HepG2 (cell line): ENCODE data around the gene MAGI1. TPM values are rescaled to one million over a fixed set of nuclear protein-coding genes. Genes with fewer than 3 reads are reported as not detected.

Experiments
- ATAC-seq: fragments of 200-7000 bp; cut with Tn5 transposase; 3 replicates; pipeline ENCODE4 v1.9.1; 2020; ENCODE audit warnings: mild to moderate bottlenecking, moderate library complexity
- BruUV-seq: library from RNA; stranded (reverse); fragments of 400-500 nt; replicated peaks from 2 replicates; lab custom pipeline; 2021; lab: Mats Ljungman, UMichigan
- CTCF ChIA-PET: fragments of 300-600 bp; formaldehyde crosslinking; extraction: SDS; loops from one replicate; lab custom pipeline; 2021; ENCODE audit warnings: low total read pairs, inconsistent platforms, low intra/inter-chr PET ratio; lab: Yijun Ruan, JAX
- POLR2A ChIA-PET: fragments of 350-600 bp; sonication (Branson Sonifier 250); formaldehyde crosslinking; loops from one replicate; lab custom pipeline; 2020; ENCODE audit warnings: antibody characterized with exemption, inconsistent platforms; lab: Yijun Ruan, JAX
- DNase-seq: peaks from one replicate; pipeline ENCODE4 v3.0.0-alpha.2; 2015; ENCODE audit warnings: low spot score
- FAIRE-seq: peaks from 3 replicates; lab custom pipeline; 2011; peaks lifted over from hg19 to GRCh38; lab: Jason Lieb, UNC
- H2AFZ ChIP-seq: one replicate; pipeline ENCODE4 v1.6.1; 2011; ENCODE audit warnings: low read length, inconsistent platforms
- H3K27ac ChIP-seq: fragments of 300-600 bp; 3 replicates; pipeline ENCODE4 v1.8.0; 2011; ENCODE audit warnings: mixed run types, mild to moderate bottlenecking, mixed read lengths, low read length, inconsistent platforms; ENCODE audit not compliant: insufficient read depth; ENCODE audit errors: extremely low read length
- H3K27me3 ChIP-seq, 2 experiments: fragments of 200-600 bp in 1 of 2; 2 replicates in 1 of 2; 3 replicates in 1 of 2; pipeline versions ENCODE4 v1.6.0 to v1.8.0; 2011; ENCODE audit warnings: low read length in 2 of 2, mild to moderate bottlenecking in 2 of 2, moderate library complexity in 2 of 2, inconsistent platforms in 1 of 2; ENCODE audit not compliant: insufficient read depth in 2 of 2, control insufficient read depth in 1 of 2
- H3K36me3 ChIP-seq, 2 experiments: fragments of 200-600 bp in 1 of 2; replicated peaks in 1 of 2; 2 replicates in 1 of 2; 3 replicates in 1 of 2; pipeline versions ENCODE4 v1.5.1 to v1.8.0; 2011; ENCODE audit warnings: low read length in 2 of 2, inconsistent platforms in 1 of 2; ENCODE audit not compliant: insufficient read depth in 2 of 2, control insufficient read depth in 1 of 2
- H3K4me1 ChIP-seq: 2 replicates; pipeline ENCODE4 v1.5.1; 2012; ENCODE audit warnings: low read length, inconsistent platforms; ENCODE audit not compliant: insufficient read depth
- H3K4me2 ChIP-seq: 2 replicates; pipeline ENCODE4 v1.6.0; 2011; ENCODE audit warnings: low read depth, low read length, inconsistent platforms
- H3K4me3 ChIP-seq, 3 experiments: fragments of 200-600 bp in 1 of 3; sonication (generic), shearing (Covaris generic) in 1 of 3; replicated peaks in 1 of 3; 2 replicates each; pipeline ENCODE4 v1.5.1; 2011 to 2016; ENCODE audit warnings: low read length in 3 of 3, inconsistent platforms in 2 of 3, low read depth in 2 of 3, mild to moderate bottlenecking in 2 of 3, control low read depth in 1 of 3, mixed read lengths in 1 of 3; ENCODE audit not compliant: insufficient read depth in 1 of 3
- H3K79me2 ChIP-seq: one replicate; pipeline ENCODE4 v1.6.1; 2011; ENCODE audit warnings: low read length, inconsistent platforms; ENCODE audit not compliant: insufficient read depth
- H3K9ac ChIP-seq: 2 replicates; pipeline ENCODE4 v1.6.0; 2011; ENCODE audit warnings: mild to moderate bottlenecking, low read depth, low read length, inconsistent platforms; ENCODE audit not compliant: insufficient read depth
- H3K9me3 ChIP-seq: 2 replicates; pipeline ENCODE4 v1.5.1; 2012; ENCODE audit warnings: mild to moderate bottlenecking, low read length
- H4K20me1 ChIP-seq: 2 replicates; pipeline ENCODE4 v1.6.0; 2011; ENCODE audit warnings: inconsistent platforms, mild to moderate bottlenecking, low read length, moderate library complexity; ENCODE audit not compliant: insufficient read depth
- GABPB1 ChIP-seq: IDR thresholded peaks from 2 replicates; pipeline ENCODE4 v1.6.1; 2016; ENCODE audit warnings: mild to moderate bottlenecking, missing genetic modification reagents, moderate library complexity, missing compliant biosample characterization
- MIER2 ChIP-seq: IDR thresholded peaks from 2 replicates; pipeline ENCODE4 v1.6.1; 2016; ENCODE audit warnings: missing biosample characterization, missing genetic modification reagents
- TAF15 ChIP-seq: fragments of 200-400 bp; formaldehyde crosslinking; IDR thresholded peaks from one replicate; pipeline ENCODE4 v1.6.1; 2018; ENCODE audit warnings: mild to moderate bottlenecking, low read depth, low read length; ENCODE audit not compliant: poor library complexity, severe bottlenecking
- TERF1 ChIP-seq: sonication (generic); formaldehyde crosslinking; IDR thresholded peaks from 2 replicates; pipeline ENCODE4 v1.8.0; 2022; ENCODE audit warnings: mild to moderate bottlenecking, missing genetic modification reagents, moderate library complexity
- ZBTB40 ChIP-seq, 2 experiments: fragments of 450-650 bp in 1 of 2; sonication (generic) in 1 of 2; formaldehyde crosslinking in 1 of 2; IDR thresholded peaks; 2 replicates each; pipeline versions ENCODE4 v1.6.1 to v1.8.0; 2016 to 2022; ENCODE audit warnings: antibody characterized with exemption in 1 of 2, mild to moderate bottlenecking in 1 of 2, missing genetic modification reagents in 1 of 2
- ZNF274 ChIP-seq: sonication (generic); formaldehyde crosslinking; IDR thresholded peaks from 2 replicates; pipeline ENCODE4 v1.5.1; 2020; ENCODE audit warnings: mild to moderate bottlenecking, missing genetic modification reagents
- ZNF672 ChIP-seq: sonication (generic); formaldehyde crosslinking; IDR thresholded peaks from 2 replicates; pipeline ENCODE4 v1.8.1; 2022; ENCODE audit warnings: missing genetic modification reagents
- WGBS: methylation state at CpG from one replicate; pipeline ENCODE4 v1.1.6; 2017; ENCODE audit warnings: low lambda C conversion rate; 5-methylcytosine and 5-hydroxymethylcytosine counted together
- in situ Hi-C: cut with HindIII; loops from 2 replicates; pipeline ENCODE4 v1.10.0; 2017; ENCODE audit warnings: low pct_unique_long_range_greater_than_20kb; ENCODE audit not compliant: extremely low pct_ligation_motif_present
- intact Hi-C: fragments of 100-400 bp; cut with micrococcal nuclease; formaldehyde crosslinking; loops from one replicate; pipeline ENCODE4 v1.10.0; 2022; ENCODE audit not compliant: unreplicated experiment
- polyA plus RNA-seq, 8 experiments: library from polyadenylated mRNA; depleted of rRNA in 3 of 8; stranded (reverse) in 7 of 8; unstranded in 1 of 8; fragments of >200 nt; fragmentation: Illumina TruSeq in 4 of 8; extraction: Trizol in 4 of 8; gene quantifications; 2 replicates each; pipeline versions ENCODE4 v1.2.1 to v1.2.3, GENCODE V29; 2011 to 2016; ENCODE audit warnings: low read depth in 4 of 8, missing spikeins in 1 of 8, mixed read lengths in 1 of 8; ENCODE audit not compliant: insufficient read depth in 1 of 8
- total RNA-seq, 5 experiments: library from RNA; depleted of rRNA; stranded (reverse); fragments of >200 nt; fragmentation: Illumina TruSeq; extraction: Trizol; gene quantifications; 2 replicates each; pipeline ENCODE4 v1.2.3, GENCODE V29; 2016; ENCODE audit warnings: low read depth in 1 of 5

Gene MAGI1
- total and polyA plus RNA-seq, 2 of the 13 experiments (the other 11 are each of a cell fraction or from before 2014, with no cell fraction given): 22.2 to 26.0 TPM

DNA sequence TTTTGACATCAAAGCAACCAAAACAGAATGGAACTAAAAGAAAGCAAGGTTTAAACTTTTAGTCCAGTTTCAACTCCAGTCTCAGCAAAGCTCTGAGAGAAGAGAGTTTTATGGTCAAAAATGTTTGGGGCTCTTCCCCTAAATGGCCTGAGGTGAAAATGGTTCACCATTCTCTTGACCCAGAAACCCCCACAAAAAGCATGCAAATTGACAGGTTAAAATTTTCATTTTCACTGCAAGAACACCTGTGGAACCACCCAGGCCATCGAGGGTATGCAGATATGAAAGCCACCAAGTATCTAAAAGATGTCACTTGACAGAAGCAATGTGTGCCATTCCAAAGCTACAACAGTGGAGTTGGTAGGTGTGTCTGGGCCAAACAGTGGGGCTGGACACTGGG is 195.0 kb downstream of the MAGI1 start:
- H3K9ac ChIP-seq: no peak overlapping the region
- H3K27me3 ChIP-seq: no peaks in the 10 kb centered on the region
- no peak overlapping the region for H3K4me2 ChIP-seq
- no TSS peak for BruUV-seq
- in situ Hi-C loops (no loop called here), intact Hi-C loops (no loop called here)
- H3K4me3 ChIP-seq: no peak overlapping the region
- no peaks in the 10 kb centered on the region for H3K4me1 ChIP-seq
- peaks cover 7% of the 10 kb centered on the region; the same call in 1 of the 2 replicates for H4K20me1 ChIP-seq
- H2AFZ ChIP-seq: no peak overlapping the region
- ATAC-seq (no peak), DNase-seq (no peak), FAIRE-seq (no peak)
- TF ChIP-seq MIER2 (no peak), ZNF672 (CRISPR knock-in tag) (no peak), GABPB1 (CRISPR knock-in tag) (no peak), ZNF274 (CRISPR knock-in tag) (no peak), TERF1 (CRISPR knock-in tag) (no peak)
- peaks cover 25% of the 10 kb centered on the region for H3K79me2 ChIP-seq
- WGBS: 92% methylated on average over 1 of the region's 1 CpG
- POLR2A ChIA-PET: interaction anchor here (1.3 kb wide), 1 partner anchor 13 kb away, joined by 3 read pairs; no protein-coding TSS in a partner anchor
- no peak overlapping the region for H3K27ac ChIP-seq
- no peaks in the 10 kb centered on the region for H3K9me3 ChIP-seq
- no peaks in the 10 kb centered on the region for H3K36me3 ChIP-seq
- CTCF ChIA-PET: no interaction called here

- in situ Hi-C loops (no loop called here), intact Hi-C loops (no loop called here)
- no TSS peak for BruUV-seq
- ATAC-seq: no peak
- no peak for DNase-seq
- CTCF ChIA-PET: no interaction called here
- no peak overlapping the region for H3K4me2 ChIP-seq
- no peaks in the 10 kb centered on the region for H3K36me3 ChIP-seq
- H3K9me3 ChIP-seq: no peaks in the 10 kb centered on the region
- no peak for FAIRE-seq
- no peak overlapping the region for H2AFZ ChIP-seq
- no peaks in the 10 kb centered on the region for H3K27me3 ChIP-seq
- H3K4me1 ChIP-seq: peaks cover 14% of the 10 kb centered on the region
- POLR2A ChIA-PET: no interaction called here
- no peak overlapping the region for H3K9ac ChIP-seq
- WGBS: 74% methylated on average over 4 of the region's 4 CpGs
- H3K4me3 ChIP-seq: no peak overlapping the region
- no peak overlapping the region for H3K27ac ChIP-seq
- peaks cover 18% of the 10 kb centered on the region for H3K79me2 ChIP-seq
- peaks cover 2% of the 10 kb centered on the region; the same call in 1 of the 2 replicates for H4K20me1 ChIP-seq
- TF ChIP-seq ZBTB40 (IDR thresholded peaks at IDR 0.05): no peak
- TF ChIP-seq ZBTB40 (CRISPR knock-in tag; IDR thresholded peaks at IDR 0.05): no peak
- TF ChIP-seq TAF15: no peak
Observed at GRCh38 chr3:65837604-65838003, 201.1 kb downstream of the MAGI1 start.
